Ovary (tissue), 9 donors: ENCODE results near the gene MN1. TPM values are rescaled to one million over a fixed set of nuclear protein-coding genes. Genes with fewer than 3 reads are reported as not detected.
A peak's percentile ranks its signal among the peaks of the same experiment; 100 is the strongest.

ENCODE experiments used
- DNase-seq, 5 donors: peaks; one replicate each; pipeline ENCODE4 v3.0.0-alpha.2; 2019 to 2020
- H3K27ac ChIP-seq, 2 donors: fragments of 200-600 bp; one replicate each; pipeline versions ENCODE4 v1.5.1 to v1.8.0; 2019 to 2022
- H3K27me3 ChIP-seq: fragments of 200-600 bp; one replicate; pipeline ENCODE4 v1.8.0; 2022
- H3K36me3 ChIP-seq: fragments of 200-600 bp; sonication (generic); one replicate; pipeline ENCODE4 v1.5.1; 2019
- H3K4me1 ChIP-seq: one replicate; pipeline ENCODE4 v1.8.1; 2013; ENCODE audit warnings: mild to moderate bottlenecking, moderate library complexity; ENCODE audit not compliant: insufficient read depth
- H3K4me3 ChIP-seq: fragments of 200-600 bp; sonication (generic); one replicate; pipeline ENCODE4 v1.5.1; 2017
- H3K9me3 ChIP-seq, 2 donors: fragments of 200-600 bp in 1 of 2; sonication (generic) in 1 of 2; one replicate each; pipeline versions ENCODE4 v1.5.1 to v1.8.1; 2013 to 2019; ENCODE audit warnings: mild to moderate bottlenecking in 1 of 2, moderate library complexity in 1 of 2
- CTCF ChIP-seq, 3 donors: fragments of 450-650 bp in 2 of 3; fragments of 200-600 bp in 1 of 3; IDR thresholded peaks; one replicate each; pipeline versions ENCODE4 v1.5.1 to v1.8.0; 2016 to 2022; ENCODE audit warnings: antibody characterized with exemption in 3 of 3, mild to moderate bottlenecking in 1 of 3
- EP300 ChIP-seq: sonication (generic); formaldehyde crosslinking; IDR thresholded peaks from one replicate; pipeline ENCODE4 v1.6.1; 2017; ENCODE audit warnings: antibody characterized with exemption
- POLR2A ChIP-seq: fragments of 450-650 bp; IDR thresholded peaks from one replicate; pipeline ENCODE4 v1.6.1; 2017; ENCODE audit warnings: antibody characterized with exemption, mild to moderate bottlenecking, moderate library complexity
- WGBS, 3 donors: extraction: QIAGEN DNeasy Blood & Tissue Kit in 1 of 3; methylation state at CpG; one replicate each; pipeline versions ENCODE4 v1.1.5 to v1.1.7; 2013 to 2017; 5-methylcytosine and 5-hydroxymethylcytosine counted together
- intact Hi-C, 4 donors: fragments of 100-400 bp; cut with DNase I; formaldehyde crosslinking; loops; one replicate each; pipeline versions ENCODE4 v1.11.0 to v1.15.1; 2022 to 2023
- polyA plus RNA-seq, 2 donors: library from polyadenylated mRNA; stranded (reverse); fragments of 200-250 nt in 1 of 2; fragments of 350-450 nt in 1 of 2; fragmentation: Illumina TruSeq in 1 of 2; extraction: RNeasy Lipid Tissue Mini Kit (QIAGEN cat#74804) in 1 of 2; gene quantifications; one replicate each; pipeline ENCODE4 v1.2.3, GENCODE V29; 2013 to 2014
- total RNA-seq, 7 donors: library from RNA; depleted of rRNA in 2 of 7; stranded (reverse); fragments of >200 nt in 2 of 7; fragmentation: NEBNext Ultra II Directional in 3 of 7; extraction: Animal tissue kit (Norgen Biotek cat#: 25700) in 3 of 7; gene quantifications; one replicate each; pipeline versions ENCODE4 v1.1.0 to v1.2.4, GENCODE V29; 2016 to 2023
- donor health status: DM: no; HTN: no; CAD: no; lungs with moderate emphysema.
- donor health status: DM: no; HTN: no; CAD: no.
- donor health status: Bipolar disorder and iron deficiency.
- donor health status: DM: yes; HTN: yes; CAD: no.
- donor health status: DM: no; HTN: no; CAD: no.
- donor health status: DM: yes; HTN: yes; CAD: no.

MN1 gene
- total and polyA plus RNA-seq, 9 donors = 6.7 to 33.5 (median 13.4) TPM

GRCh38 chr22:27734066-27734465 is 67.5 kb downstream of the MN1 start:
- Histone ChIP-seq H3K4me1 (no peaks in the 10 kb centered on the region), H3K27ac (no peak overlapping the region), H3K9me3 (no peaks in the 10 kb centered on the region), H3K27me3 (no peaks in the 10 kb centered on the region), H3K4me3 (no peak overlapping the region), H3K36me3 (no peaks in the 10 kb centered on the region)
- TF ChIP-seq CTCF (IDR thresholded peaks at IDR 0.05) (no peak), POLR2A (no peak), EP300 (no peak)
- 91 to 97% (median 94%) methylated on average over 4 of the region's 4 CpGs for WGBS, 3 donors
- intact Hi-C loops = no loop called here
- peak in 1 of 5 donors; percentile 17 for DNase-seq

GRCh38 chr22:27732841-27733240 is 68.7 kb downstream of the MN1 start:
- Histone ChIP-seq H3K4me1 (no peaks in the 10 kb centered on the region), H3K4me3 (no peak overlapping the region), H3K36me3 (no peaks in the 10 kb centered on the region), H3K27ac (no peak overlapping the region), H3K9me3 (no peaks in the 10 kb centered on the region), H3K27me3 (no peaks in the 10 kb centered on the region)
- intact Hi-C loops = no loop called here
- WGBS, 3 donors = 81 to 91% (median 89%) methylated on average over 6 of the region's 6 CpGs
- peak in 1 of 5 donors; percentile 17 for DNase-seq
- no peak for TF ChIP-seq EP300
- TF ChIP-seq POLR2A = no peak
- TF ChIP-seq CTCF (IDR thresholded peaks at IDR 0.05) = no peak

GRCh38 chr22:27732391-27732790 is 69.2 kb downstream of the MN1 start:
- DNase-seq = peak in 1 of 5 donors; percentile 13
- Histone ChIP-seq H3K9me3 (no peaks in the 10 kb centered on the region), H3K4me1 (no peaks in the 10 kb centered on the region), H3K4me3 (no peak overlapping the region), H3K27me3 (no peaks in the 10 kb centered on the region), H3K27ac (no peak overlapping the region), H3K36me3 (no peaks in the 10 kb centered on the region)
- intact Hi-C loops = no loop called here
- TF ChIP-seq POLR2A = no peak
- TF ChIP-seq EP300 = no peak
- TF ChIP-seq CTCF (IDR thresholded peaks at IDR 0.05) = no peak
- 81 to 93% (median 87%) methylated on average over 2 of the region's 2 CpGs for WGBS, 3 donors

- 92 to 95% (median 94%) methylated on average over 3 of the region's 3 CpGs for WGBS, 3 donors
- Histone ChIP-seq H3K4me1 (peaks cover 2% of the 10 kb centered on the region), H3K27ac (no peak overlapping the region), H3K36me3 (no peaks in the 10 kb centered on the region), H3K4me3 (no peak overlapping the region), H3K9me3 (no peaks in the 10 kb centered on the region), H3K27me3 (no peaks in the 10 kb centered on the region)
- TF ChIP-seq EP300 = no peak
- no peak for TF ChIP-seq CTCF (IDR thresholded peaks at IDR 0.05)
- no peak for TF ChIP-seq POLR2A
- intact Hi-C loops = no loop called here
- no peak for DNase-seq
These were observed 69.9 kb downstream of the MN1 start for GRCh38 chr22:27731621-27732020.
